Loucy (cell line): ENCODE measurements around the gene UNC119B.

Experiments
- EZH2phosphoT487 ChIP-seq: fragments of 200-600 bp; IDR thresholded peaks from 2 replicates; pipeline ENCODE4 v1.6.1; 2018; ENCODE audit warnings: antibody characterized with exemption, mild to moderate bottlenecking, moderate library complexity, borderline replicate concordance
- TF ChIP-seq, protein P1 (sequence below): fragments of 200-600 bp; sonication (generic); conservative IDR thresholded peaks from 2 replicates; pipeline ENCODE4 v1.5.1; 2014; ENCODE audit warnings: mild to moderate bottlenecking, antibody characterized with exemption, low read length

DNA sequence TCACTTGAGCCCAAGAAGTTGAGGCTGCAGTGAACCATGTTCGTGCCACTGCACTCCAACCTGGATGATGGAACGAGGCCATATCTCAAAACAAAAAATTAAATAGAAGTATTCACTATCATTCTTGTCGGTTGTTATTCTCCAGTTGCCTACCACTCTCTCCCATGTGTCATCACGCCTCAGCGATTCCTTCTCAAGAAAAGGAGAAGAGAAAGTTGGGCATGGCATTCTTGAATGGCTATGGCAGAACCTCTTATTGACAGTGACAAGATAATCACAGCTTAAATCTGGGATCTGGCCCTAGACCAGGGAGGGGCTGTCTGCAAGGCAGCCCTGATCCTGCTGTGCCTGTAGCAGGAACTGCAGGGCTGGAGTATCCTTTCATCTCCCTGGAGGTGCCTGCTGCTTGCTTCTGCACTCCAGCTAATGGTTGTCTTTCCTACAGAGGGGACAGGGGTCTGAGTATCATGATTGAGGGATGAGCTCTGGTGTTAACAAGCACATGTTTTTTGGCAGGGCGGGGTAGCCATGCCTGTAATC is 36.1 kb upstream of the UNC119B start:
- TF ChIP-seq, protein P1, sequence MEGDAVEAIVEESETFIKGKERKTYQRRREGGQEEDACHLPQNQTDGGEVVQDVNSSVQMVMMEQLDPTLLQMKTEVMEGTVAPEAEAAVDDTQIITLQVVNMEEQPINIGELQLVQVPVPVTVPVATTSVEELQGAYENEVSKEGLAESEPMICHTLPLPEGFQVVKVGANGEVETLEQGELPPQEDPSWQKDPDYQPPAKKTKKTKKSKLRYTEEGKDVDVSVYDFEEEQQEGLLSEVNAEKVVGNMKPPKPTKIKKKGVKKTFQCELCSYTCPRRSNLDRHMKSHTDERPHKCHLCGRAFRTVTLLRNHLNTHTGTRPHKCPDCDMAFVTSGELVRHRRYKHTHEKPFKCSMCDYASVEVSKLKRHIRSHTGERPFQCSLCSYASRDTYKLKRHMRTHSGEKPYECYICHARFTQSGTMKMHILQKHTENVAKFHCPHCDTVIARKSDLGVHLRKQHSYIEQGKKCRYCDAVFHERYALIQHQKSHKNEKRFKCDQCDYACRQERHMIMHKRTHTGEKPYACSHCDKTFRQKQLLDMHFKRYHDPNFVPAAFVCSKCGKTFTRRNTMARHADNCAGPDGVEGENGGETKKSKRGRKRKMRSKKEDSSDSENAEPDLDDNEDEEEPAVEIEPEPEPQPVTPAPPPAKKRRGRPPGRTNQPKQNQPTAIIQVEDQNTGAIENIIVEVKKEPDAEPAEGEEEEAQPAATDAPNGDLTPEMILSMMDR: no peak
- TF ChIP-seq EZH2phosphoT487: no peak
